GM12801 (cell line): ENCODE measurements around the gene CLNS1A.

ENCODE experiments used
- TF ChIP-seq, protein P1 (sequence below): IDR thresholded peaks from one replicate; pipeline ENCODE4 v1.5.1; 2011; ENCODE audit warnings: control low read depth; ENCODE audit not compliant: insufficient read length; ENCODE audit errors: extremely low read depth

CLNS1A gene

DNA sequence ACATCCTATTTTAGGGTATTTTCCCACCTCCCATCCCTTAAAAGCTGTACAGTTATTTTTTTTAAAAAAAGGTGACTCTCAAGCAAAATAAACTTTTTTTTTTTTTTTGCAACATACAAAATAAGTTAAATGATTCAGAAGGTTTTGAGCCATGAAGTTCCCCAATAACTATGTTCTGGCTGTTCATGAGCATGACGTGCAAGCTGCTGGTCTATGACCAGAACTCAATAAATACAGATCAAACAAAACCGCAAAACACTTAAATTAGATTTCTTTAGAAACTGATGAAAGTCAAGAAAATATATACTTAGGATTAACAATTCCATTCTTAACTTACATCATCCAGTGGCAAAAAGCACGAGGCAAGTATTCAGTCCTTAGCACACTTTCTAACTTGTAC lies 24.1 kb upstream of the CLNS1A start:
- TF ChIP-seq, protein P1, sequence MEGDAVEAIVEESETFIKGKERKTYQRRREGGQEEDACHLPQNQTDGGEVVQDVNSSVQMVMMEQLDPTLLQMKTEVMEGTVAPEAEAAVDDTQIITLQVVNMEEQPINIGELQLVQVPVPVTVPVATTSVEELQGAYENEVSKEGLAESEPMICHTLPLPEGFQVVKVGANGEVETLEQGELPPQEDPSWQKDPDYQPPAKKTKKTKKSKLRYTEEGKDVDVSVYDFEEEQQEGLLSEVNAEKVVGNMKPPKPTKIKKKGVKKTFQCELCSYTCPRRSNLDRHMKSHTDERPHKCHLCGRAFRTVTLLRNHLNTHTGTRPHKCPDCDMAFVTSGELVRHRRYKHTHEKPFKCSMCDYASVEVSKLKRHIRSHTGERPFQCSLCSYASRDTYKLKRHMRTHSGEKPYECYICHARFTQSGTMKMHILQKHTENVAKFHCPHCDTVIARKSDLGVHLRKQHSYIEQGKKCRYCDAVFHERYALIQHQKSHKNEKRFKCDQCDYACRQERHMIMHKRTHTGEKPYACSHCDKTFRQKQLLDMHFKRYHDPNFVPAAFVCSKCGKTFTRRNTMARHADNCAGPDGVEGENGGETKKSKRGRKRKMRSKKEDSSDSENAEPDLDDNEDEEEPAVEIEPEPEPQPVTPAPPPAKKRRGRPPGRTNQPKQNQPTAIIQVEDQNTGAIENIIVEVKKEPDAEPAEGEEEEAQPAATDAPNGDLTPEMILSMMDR: no peak

DNA sequence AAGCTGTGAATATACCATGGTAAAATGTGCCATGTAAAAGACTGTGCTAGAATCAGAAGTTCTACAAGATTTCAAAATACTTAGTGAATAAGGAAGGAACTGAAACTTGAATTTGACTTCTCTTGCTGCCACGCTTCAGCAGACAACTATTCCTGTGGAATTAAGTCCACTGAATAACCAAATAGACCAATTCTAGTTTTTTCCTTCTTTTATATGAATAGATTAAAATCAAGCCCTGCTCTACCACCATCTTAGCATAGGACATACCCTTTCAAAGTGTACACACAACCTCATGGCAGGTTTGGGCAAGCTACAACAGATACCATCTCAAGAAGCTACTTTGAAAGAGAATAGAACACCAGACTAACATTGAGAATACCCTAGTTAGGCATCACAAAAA lies 23.4 kb upstream of the CLNS1A start:
- TF ChIP-seq, protein P1: no peak

GRCh38 chr11:77658213-77659013 lies 20.8 kb upstream of the CLNS1A start:
- TF ChIP-seq, protein P1: no peak

- TF ChIP-seq, protein P1: no peak
Observed at GRCh38 chr11:77656362-77656761, 18.8 kb upstream of the CLNS1A start.

DNA sequence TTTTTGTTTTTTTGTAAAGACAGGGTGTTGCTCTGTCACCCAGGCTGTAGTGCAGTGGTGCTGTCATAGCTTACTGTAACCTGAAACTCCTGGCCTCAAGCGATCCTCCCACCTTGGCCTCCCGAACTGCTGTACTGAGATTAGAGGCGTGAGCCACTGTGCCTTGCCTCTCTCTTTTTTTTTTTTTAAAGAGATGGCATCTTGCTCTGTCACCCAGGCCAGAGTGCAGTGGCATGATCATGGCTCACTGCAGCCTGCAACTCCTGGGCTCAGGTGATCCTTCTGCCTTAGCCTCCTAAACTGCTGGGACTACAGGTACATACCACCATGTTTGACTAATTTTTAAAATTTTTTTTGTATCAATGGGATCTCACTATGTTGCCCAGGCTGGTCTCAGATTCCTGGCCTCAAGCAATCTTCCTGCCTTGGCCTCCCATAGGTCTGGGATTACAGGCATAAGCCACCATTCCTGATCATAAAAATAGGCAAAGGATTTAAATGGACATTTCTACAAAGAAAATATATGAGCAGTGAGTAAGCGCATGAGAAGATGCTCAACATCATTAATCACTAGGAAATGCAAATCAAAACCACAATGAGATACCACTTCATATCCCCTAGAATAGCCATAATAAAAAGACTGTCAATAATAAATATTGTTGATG lies 17.3 kb upstream of the CLNS1A start:
- TF ChIP-seq, protein P1: no peak

DNA sequence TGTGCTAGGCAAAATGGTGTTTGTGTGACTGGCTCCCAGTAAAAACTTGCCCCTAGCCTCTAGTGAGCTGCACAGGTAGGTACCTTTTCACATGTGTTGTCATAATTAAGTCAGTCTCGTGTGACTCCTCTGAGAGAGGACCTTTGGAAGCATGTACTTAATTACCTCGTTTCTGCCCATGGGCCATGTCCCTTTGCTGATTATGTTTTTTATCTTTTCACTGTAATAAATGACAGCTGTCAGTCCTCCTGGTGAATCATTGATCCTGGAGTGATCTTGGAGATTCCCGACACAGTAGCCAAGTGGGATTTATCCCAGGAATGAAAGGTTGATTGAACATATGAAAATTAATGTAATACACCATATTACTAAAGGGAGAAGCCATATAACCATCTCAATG lies 12.5 kb upstream of the CLNS1A start:
- TF ChIP-seq, protein P1: no peak

- TF ChIP-seq, protein P1: no peak
Observed at GRCh38 chr11:77647654-77648305, 10.2 kb upstream of the CLNS1A start.
